ENCODE results near the gene IFNG. TPM values are rescaled to one million over a fixed set of nuclear protein-coding genes. Genes with fewer than 3 reads are reported as not detected.

Gene IFNG
- total RNA-seq, 1 experiment from 2014 or later: not detected

DNA sequence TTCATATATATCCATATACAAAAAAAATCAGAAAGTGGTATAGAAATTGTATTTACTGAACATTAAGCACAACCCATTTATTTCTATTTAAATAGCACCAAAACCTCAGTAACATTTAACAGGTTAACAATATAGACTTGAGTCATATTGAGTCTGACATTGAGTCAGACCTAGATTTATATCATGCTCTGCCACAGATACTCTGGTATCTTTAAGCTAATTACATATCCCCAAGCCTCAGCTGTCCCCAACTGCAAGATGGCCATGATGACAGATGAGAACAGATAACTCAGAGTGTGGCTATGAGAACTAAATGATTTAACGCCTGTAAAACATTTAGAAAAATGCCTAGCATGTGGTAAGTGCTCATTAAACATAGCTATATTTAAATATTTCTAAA, 40.3 kb downstream of the IFNG start:
- no peak for DNase-seq
- Histone ChIP-seq H3K9me3 (ENCODE audit: control insufficient read depth, low read depth, low read length) (no peaks in the 10 kb centered on the region), H3K18ac (ENCODE audit: insufficient read length, low read depth, low read length) (no peak overlapping the region), H4K5ac (ENCODE audit: insufficient read length, low read depth, low read length) (no peak overlapping the region), H3K14ac (ENCODE audit: insufficient read depth, low read length) (no peak overlapping the region), H4K8ac (replicated peaks; ENCODE audit: insufficient read length, low read depth, low read length) (no peak overlapping the region), H3K4ac (ENCODE audit: low read depth, low read length) (no peak overlapping the region), H3K79me2 (ENCODE audit: insufficient read depth, low read length) (no peaks in the 10 kb centered on the region), H3K27ac (ENCODE audit: insufficient read length, low read depth, low read length) (no peak overlapping the region), H3K79me1 (ENCODE audit: insufficient read depth, low read depth, low read length, poor library complexity, severe bottlenecking) (no peaks in the 10 kb centered on the region), H4K20me1 (ENCODE audit: control insufficient read depth, insufficient read depth, insufficient read length) (no peaks in the 10 kb centered on the region), H3K27me3 (ENCODE audit: insufficient read depth, low read length) (no peaks in the 10 kb centered on the region), H2BK12ac (ENCODE audit: insufficient read length, low read depth, low read length) (no peak overlapping the region), H3K4me2 (ENCODE audit: insufficient read depth, insufficient read length, low read length) (no peak overlapping the region), H2BK20ac (ENCODE audit: low read depth, low read length, poor library complexity, severe bottlenecking) (no peak overlapping the region), H3K23me2 (ENCODE audit: insufficient read length, low read depth, low read length, poor library complexity, severe bottlenecking) (no peaks in the 10 kb centered on the region), H2AK5ac (ENCODE audit: insufficient read length, low read length) (no peak overlapping the region), H3K56ac (ENCODE audit: insufficient read length, low read depth, low read length) (no peak overlapping the region), H3K23ac (ENCODE audit: insufficient read length, low read depth, low read length) (no peak overlapping the region), H3K4me1 (ENCODE audit: insufficient read depth, low read length) (peaks cover 4% of the 10 kb centered on the region; the same call in 1 of the 2 replicates), H2AFZ (ENCODE audit: low read length) (no peak overlapping the region), H2BK5ac (ENCODE audit: insufficient read length, low read length) (no peak overlapping the region), H4K91ac (ENCODE audit: insufficient read length, low read depth, low read length) (no peak overlapping the region), H2BK15ac (ENCODE audit: low read depth, low read length) (no peak overlapping the region), H2BK120ac (ENCODE audit: low read depth, low read length, poor library complexity, severe bottlenecking) (no peak overlapping the region), H3T11ph (ENCODE audit: low read length) (no peak overlapping the region), H3K9ac (ENCODE audit: extremely low read depth, insufficient read length, low read length) (no peak overlapping the region)
- Mint-ChIP-seq H3K27me3 (ENCODE audit: low read depth) (no peaks in the 10 kb centered on the region; the same call in 1 of the 2 replicates), H3K36me3 (ENCODE audit: insufficient read depth in 1 of 3, low read depth in 3 of 3) (no peaks in the 10 kb centered on the region; a peak in 1 of 7 replicates), H3K4me1 (peaks cover 10 to 11% of the 10 kb centered on the region in 2 experiments), H3K9me3 (no peaks in the 10 kb centered on the region), H3K4me3 (no peak overlapping the region), H3K27ac (no peak overlapping the region)
- no CpG with 5 or more reads among the region's 1 CpG for WGBS (ENCODE audit: extremely low coverage, insufficient read length, low lambda C conversion rate)
- TF ChIP-seq, protein P1, sequence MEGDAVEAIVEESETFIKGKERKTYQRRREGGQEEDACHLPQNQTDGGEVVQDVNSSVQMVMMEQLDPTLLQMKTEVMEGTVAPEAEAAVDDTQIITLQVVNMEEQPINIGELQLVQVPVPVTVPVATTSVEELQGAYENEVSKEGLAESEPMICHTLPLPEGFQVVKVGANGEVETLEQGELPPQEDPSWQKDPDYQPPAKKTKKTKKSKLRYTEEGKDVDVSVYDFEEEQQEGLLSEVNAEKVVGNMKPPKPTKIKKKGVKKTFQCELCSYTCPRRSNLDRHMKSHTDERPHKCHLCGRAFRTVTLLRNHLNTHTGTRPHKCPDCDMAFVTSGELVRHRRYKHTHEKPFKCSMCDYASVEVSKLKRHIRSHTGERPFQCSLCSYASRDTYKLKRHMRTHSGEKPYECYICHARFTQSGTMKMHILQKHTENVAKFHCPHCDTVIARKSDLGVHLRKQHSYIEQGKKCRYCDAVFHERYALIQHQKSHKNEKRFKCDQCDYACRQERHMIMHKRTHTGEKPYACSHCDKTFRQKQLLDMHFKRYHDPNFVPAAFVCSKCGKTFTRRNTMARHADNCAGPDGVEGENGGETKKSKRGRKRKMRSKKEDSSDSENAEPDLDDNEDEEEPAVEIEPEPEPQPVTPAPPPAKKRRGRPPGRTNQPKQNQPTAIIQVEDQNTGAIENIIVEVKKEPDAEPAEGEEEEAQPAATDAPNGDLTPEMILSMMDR (conservative IDR thresholded peaks at IDR 0.05): no peak

Measured in H9 (cell line).